ENCODE measurements around the gene PROSER2.
A peak's percentile ranks its signal among the peaks of the same experiment; 100 is the strongest.

PROSER2 gene

GRCh38 chr10:11837372-11838161 lies 14.4 kb downstream of the PROSER2 start:
- Histone ChIP-seq H3K9me3 (ENCODE audit: severe bottlenecking) (no peaks in the 10 kb centered on the region), H3K4me1 (ENCODE audit: insufficient read depth, poor library complexity, severe bottlenecking) (peaks cover 34% of the 10 kb centered on the region), H3K27ac (ENCODE audit: poor library complexity, severe bottlenecking) (peak overlapping the region; percentile 18), H3K27me3 (ENCODE audit: insufficient read depth, poor library complexity, severe bottlenecking) (no peaks in the 10 kb centered on the region), H3K36me3 (ENCODE audit: low read depth) (peaks cover 90% of the 10 kb centered on the region), H3K4me3 (ENCODE audit: severe bottlenecking) (no peak overlapping the region)
- DNase-seq (ENCODE audit: low spot score) (no peak), ATAC-seq (ENCODE audit: low read depth) (no peak)
- TF ChIP-seq CTCF (IDR thresholded peaks at IDR 0.05; ENCODE audit: poor library complexity, severe bottlenecking): no peak

- ATAC-seq (ENCODE audit: low read depth) (peak; percentile 61; the same call in 2 of the 3 replicates), DNase-seq (ENCODE audit: low spot score) (no peak)
- H3K36me3 ChIP-seq (ENCODE audit: low read depth): peaks cover 83% of the 10 kb centered on the region
- H3K27me3 ChIP-seq (ENCODE audit: insufficient read depth, poor library complexity, severe bottlenecking): no peaks in the 10 kb centered on the region
- no peaks in the 10 kb centered on the region for H3K9me3 ChIP-seq (ENCODE audit: severe bottlenecking)
- H3K27ac ChIP-seq (ENCODE audit: poor library complexity, severe bottlenecking): peak overlapping the region; percentile 18
- no peak overlapping the region for H3K4me3 ChIP-seq (ENCODE audit: severe bottlenecking)
- H3K4me1 ChIP-seq (ENCODE audit: insufficient read depth, poor library complexity, severe bottlenecking): peaks cover 34% of the 10 kb centered on the region
- TF ChIP-seq CTCF (IDR thresholded peaks at IDR 0.05; ENCODE audit: poor library complexity, severe bottlenecking): no peak
These were observed 15.2 kb downstream of the PROSER2 start for GRCh38 chr10:11838298-11838852.

- H3K27ac ChIP-seq (ENCODE audit: poor library complexity, severe bottlenecking): no peak overlapping the region
- TF ChIP-seq CTCF (IDR thresholded peaks at IDR 0.05; ENCODE audit: poor library complexity, severe bottlenecking): no peak
- H3K36me3 ChIP-seq (ENCODE audit: low read depth): peaks cover 86% of the 10 kb centered on the region
- H3K27me3 ChIP-seq (ENCODE audit: insufficient read depth, poor library complexity, severe bottlenecking): no peaks in the 10 kb centered on the region
- peaks cover 32% of the 10 kb centered on the region for H3K4me1 ChIP-seq (ENCODE audit: insufficient read depth, poor library complexity, severe bottlenecking)
- DNase-seq (ENCODE audit: low spot score): no peak
- no peaks in the 10 kb centered on the region for H3K9me3 ChIP-seq (ENCODE audit: severe bottlenecking)
- no peak for ATAC-seq (ENCODE audit: low read depth)
- H3K4me3 ChIP-seq (ENCODE audit: severe bottlenecking): no peak overlapping the region
These were observed 18.2 kb downstream of the PROSER2 start for GRCh38 chr10:11841375-11841774.

- no peak for TF ChIP-seq CTCF (IDR thresholded peaks at IDR 0.05; ENCODE audit: poor library complexity, severe bottlenecking)
- H3K36me3 ChIP-seq (ENCODE audit: low read depth): peaks cover 86% of the 10 kb centered on the region
- no peak for ATAC-seq (ENCODE audit: low read depth)
These were observed 19.3 kb downstream of the PROSER2 start for GRCh38 chr10:11842411-11842810.

GRCh38 chr10:11845113-11845512 lies 22.0 kb downstream of the PROSER2 start:
- TF ChIP-seq CTCF (IDR thresholded peaks at IDR 0.05; ENCODE audit: poor library complexity, severe bottlenecking): no peak
- Histone ChIP-seq H3K27ac (ENCODE audit: poor library complexity, severe bottlenecking) (no peak overlapping the region), H3K9me3 (ENCODE audit: severe bottlenecking) (no peaks in the 10 kb centered on the region), H3K27me3 (ENCODE audit: insufficient read depth, poor library complexity, severe bottlenecking) (no peaks in the 10 kb centered on the region), H3K4me1 (ENCODE audit: insufficient read depth, poor library complexity, severe bottlenecking) (peaks cover 4% of the 10 kb centered on the region), H3K4me3 (ENCODE audit: severe bottlenecking) (no peak overlapping the region), H3K36me3 (ENCODE audit: low read depth) (peaks cover 86% of the 10 kb centered on the region)
- ATAC-seq (ENCODE audit: low read depth) (no peak), DNase-seq (ENCODE audit: low spot score) (no peak)

More at GRCh38 chr10:11842411-11842810, 19.3 kb downstream of the PROSER2 start:
- Histone ChIP-seq H3K9me3 (ENCODE audit: severe bottlenecking) (no peaks in the 10 kb centered on the region), H3K4me1 (ENCODE audit: insufficient read depth, poor library complexity, severe bottlenecking) (peaks cover 22% of the 10 kb centered on the region), H3K27ac (ENCODE audit: poor library complexity, severe bottlenecking) (no peak overlapping the region), H3K4me3 (ENCODE audit: severe bottlenecking) (no peak overlapping the region), H3K27me3 (ENCODE audit: insufficient read depth, poor library complexity, severe bottlenecking) (no peaks in the 10 kb centered on the region)
- no peak for DNase-seq (ENCODE audit: low spot score)

Data from RWPE2 (cell line).